ENCODE results near the gene METTL13.

- TF ChIP-seq CTCF (IDR thresholded peaks at IDR 0.05; ENCODE audit: insufficient read depth, low read length) (no peak), REST (IDR thresholded peaks at IDR 0.05; ENCODE audit: insufficient replicate concordance, low read depth) (no peak), POLR2AphosphoS5 (IDR thresholded peaks at IDR 0.05; ENCODE audit: low read depth) (no peak), SPI1 (IDR thresholded peaks at IDR 0.05; ENCODE audit: borderline replicate concordance, low read depth) (no peak), GABPA (IDR thresholded peaks at IDR 0.05; ENCODE audit: low read depth) (no peak)
Observed at GRCh38 chr1:171788696-171789095, 7.2 kb downstream of the METTL13 start.
